Measurements from ENCODE around the gene SGSH.

Gene SGSH

GRCh38 chr17:80198144-80198661 lies 21.9 kb downstream of the SGSH start:
- Histone ChIP-seq H4K20me1 (ENCODE audit: low read depth, low read length) (no peaks in the 10 kb centered on the region), H2AFZ (ENCODE audit: low read depth, low read length, severe bottlenecking) (no peak overlapping the region), H3K79me2 (ENCODE audit: insufficient read depth, low read length) (no peaks in the 10 kb centered on the region), H3K9me2 (replicated peaks; ENCODE audit: insufficient read depth, low read length) (no peaks in the 10 kb centered on the region), H3K36me3 (ENCODE audit: low read length) (no peaks in the 10 kb centered on the region), H3K27me3 (ENCODE audit: low read length) (no peaks in the 10 kb centered on the region), H3K9ac (ENCODE audit: low read length) (no peak overlapping the region), H3K4me3 (ENCODE audit: insufficient read depth, low read length, poor library complexity, severe bottlenecking) (no peak overlapping the region), H3K27ac (ENCODE audit: low read depth, low read length) (no peak overlapping the region), H3K4me2 (ENCODE audit: low read depth, low read length, poor library complexity, severe bottlenecking) (no peak overlapping the region), H3K9me3 (ENCODE audit: insufficient read depth, low read length) (no peaks in the 10 kb centered on the region), H3F3A (ENCODE audit: insufficient read depth) (no peaks in the 10 kb centered on the region)
- no peak for TF ChIP-seq EZH2phosphoT487 (conservative IDR thresholded peaks at IDR 0.05; ENCODE audit: low read length)
- TF ChIP-seq, protein P1, sequence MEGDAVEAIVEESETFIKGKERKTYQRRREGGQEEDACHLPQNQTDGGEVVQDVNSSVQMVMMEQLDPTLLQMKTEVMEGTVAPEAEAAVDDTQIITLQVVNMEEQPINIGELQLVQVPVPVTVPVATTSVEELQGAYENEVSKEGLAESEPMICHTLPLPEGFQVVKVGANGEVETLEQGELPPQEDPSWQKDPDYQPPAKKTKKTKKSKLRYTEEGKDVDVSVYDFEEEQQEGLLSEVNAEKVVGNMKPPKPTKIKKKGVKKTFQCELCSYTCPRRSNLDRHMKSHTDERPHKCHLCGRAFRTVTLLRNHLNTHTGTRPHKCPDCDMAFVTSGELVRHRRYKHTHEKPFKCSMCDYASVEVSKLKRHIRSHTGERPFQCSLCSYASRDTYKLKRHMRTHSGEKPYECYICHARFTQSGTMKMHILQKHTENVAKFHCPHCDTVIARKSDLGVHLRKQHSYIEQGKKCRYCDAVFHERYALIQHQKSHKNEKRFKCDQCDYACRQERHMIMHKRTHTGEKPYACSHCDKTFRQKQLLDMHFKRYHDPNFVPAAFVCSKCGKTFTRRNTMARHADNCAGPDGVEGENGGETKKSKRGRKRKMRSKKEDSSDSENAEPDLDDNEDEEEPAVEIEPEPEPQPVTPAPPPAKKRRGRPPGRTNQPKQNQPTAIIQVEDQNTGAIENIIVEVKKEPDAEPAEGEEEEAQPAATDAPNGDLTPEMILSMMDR (IDR thresholded peaks at IDR 0.05; ENCODE audit: insufficient read depth, low read length, poor library complexity, severe bottlenecking), result no peak

GRCh38 chr17:80196652-80197051 lies 23.5 kb downstream of the SGSH start:
- no peaks in the 10 kb centered on the region for H3K27me3 ChIP-seq (ENCODE audit: low read length)
- no peak overlapping the region for H2AFZ ChIP-seq (ENCODE audit: low read depth, low read length, severe bottlenecking)

GRCh38 chr17:80195671-80196529 lies 24.2 kb downstream of the SGSH start:
- TF ChIP-seq, protein P1 (IDR thresholded peaks at IDR 0.05; ENCODE audit: insufficient read depth, low read length, poor library complexity, severe bottlenecking), result peak; percentile 84
- no peak for TF ChIP-seq EZH2phosphoT487 (conservative IDR thresholded peaks at IDR 0.05; ENCODE audit: low read length)
- Histone ChIP-seq H2AFZ (ENCODE audit: low read depth, low read length, severe bottlenecking) (no peak overlapping the region), H3K27ac (ENCODE audit: low read depth, low read length) (no peak overlapping the region), H3K9ac (ENCODE audit: low read length) (no peak overlapping the region), H3K27me3 (ENCODE audit: low read length) (no peaks in the 10 kb centered on the region), H3K36me3 (ENCODE audit: low read length) (no peaks in the 10 kb centered on the region), H3F3A (ENCODE audit: insufficient read depth) (no peaks in the 10 kb centered on the region), H3K4me2 (ENCODE audit: low read depth, low read length, poor library complexity, severe bottlenecking) (no peak overlapping the region), H3K9me2 (replicated peaks; ENCODE audit: insufficient read depth, low read length) (no peaks in the 10 kb centered on the region), H3K9me3 (ENCODE audit: insufficient read depth, low read length) (no peaks in the 10 kb centered on the region), H3K4me3 (ENCODE audit: insufficient read depth, low read length, poor library complexity, severe bottlenecking) (no peak overlapping the region), H4K20me1 (ENCODE audit: low read depth, low read length) (no peaks in the 10 kb centered on the region), H3K79me2 (ENCODE audit: insufficient read depth, low read length) (no peaks in the 10 kb centered on the region)

More at GRCh38 chr17:80196652-80197051, 23.5 kb downstream of the SGSH start:
- Histone ChIP-seq H3K36me3 (ENCODE audit: low read length) (no peaks in the 10 kb centered on the region), H3F3A (ENCODE audit: insufficient read depth) (no peaks in the 10 kb centered on the region), H3K79me2 (ENCODE audit: insufficient read depth, low read length) (no peaks in the 10 kb centered on the region), H3K9me2 (replicated peaks; ENCODE audit: insufficient read depth, low read length) (no peaks in the 10 kb centered on the region), H4K20me1 (ENCODE audit: low read depth, low read length) (no peaks in the 10 kb centered on the region), H3K9me3 (ENCODE audit: insufficient read depth, low read length) (no peaks in the 10 kb centered on the region), H3K9ac (ENCODE audit: low read length) (no peak overlapping the region), H3K4me3 (ENCODE audit: insufficient read depth, low read length, poor library complexity, severe bottlenecking) (no peak overlapping the region), H3K27ac (ENCODE audit: low read depth, low read length) (no peak overlapping the region), H3K4me2 (ENCODE audit: low read depth, low read length, poor library complexity, severe bottlenecking) (no peak overlapping the region)
- TF ChIP-seq, protein P1 (IDR thresholded peaks at IDR 0.05; ENCODE audit: insufficient read depth, low read length, poor library complexity, severe bottlenecking), result no peak
- TF ChIP-seq EZH2phosphoT487 (conservative IDR thresholded peaks at IDR 0.05; ENCODE audit: low read length), result no peak
